ENCODE data around the gene ROR1.
A peak's percentile ranks its signal among the peaks of the same experiment; 100 is the strongest.

DNA sequence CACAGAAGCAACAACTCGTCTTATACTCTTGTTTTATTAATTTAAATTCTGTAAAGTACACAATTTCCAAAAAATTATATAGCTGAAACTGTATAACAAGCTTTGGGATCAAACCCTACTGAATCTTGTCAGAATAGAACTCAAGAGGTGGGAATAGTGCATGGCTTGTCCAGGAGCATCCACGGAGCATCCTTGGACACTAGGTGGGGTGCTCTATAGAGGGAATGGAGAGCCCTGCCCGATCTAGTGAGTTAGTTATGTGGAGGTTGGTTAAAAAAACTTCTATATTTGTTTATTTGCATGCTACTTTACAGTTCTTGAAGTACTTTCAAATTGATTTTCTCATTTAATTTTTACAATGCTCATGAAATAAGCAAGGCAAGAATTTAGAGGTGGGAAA is 28.3 kb downstream of the ROR1 start:
- TF ChIP-seq, protein P1, sequence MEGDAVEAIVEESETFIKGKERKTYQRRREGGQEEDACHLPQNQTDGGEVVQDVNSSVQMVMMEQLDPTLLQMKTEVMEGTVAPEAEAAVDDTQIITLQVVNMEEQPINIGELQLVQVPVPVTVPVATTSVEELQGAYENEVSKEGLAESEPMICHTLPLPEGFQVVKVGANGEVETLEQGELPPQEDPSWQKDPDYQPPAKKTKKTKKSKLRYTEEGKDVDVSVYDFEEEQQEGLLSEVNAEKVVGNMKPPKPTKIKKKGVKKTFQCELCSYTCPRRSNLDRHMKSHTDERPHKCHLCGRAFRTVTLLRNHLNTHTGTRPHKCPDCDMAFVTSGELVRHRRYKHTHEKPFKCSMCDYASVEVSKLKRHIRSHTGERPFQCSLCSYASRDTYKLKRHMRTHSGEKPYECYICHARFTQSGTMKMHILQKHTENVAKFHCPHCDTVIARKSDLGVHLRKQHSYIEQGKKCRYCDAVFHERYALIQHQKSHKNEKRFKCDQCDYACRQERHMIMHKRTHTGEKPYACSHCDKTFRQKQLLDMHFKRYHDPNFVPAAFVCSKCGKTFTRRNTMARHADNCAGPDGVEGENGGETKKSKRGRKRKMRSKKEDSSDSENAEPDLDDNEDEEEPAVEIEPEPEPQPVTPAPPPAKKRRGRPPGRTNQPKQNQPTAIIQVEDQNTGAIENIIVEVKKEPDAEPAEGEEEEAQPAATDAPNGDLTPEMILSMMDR (IDR thresholded peaks at IDR 0.05 in 2 of 3, conservative IDR thresholded peaks at IDR 0.05 in 1 of 3; ENCODE audit: borderline replicate concordance in 1 of 3, insufficient read depth in 1 of 3, low read depth in 2 of 3, low read length in 2 of 3), result peak in 1 of 3 experiments; percentile 18; a peak in 1 of 6 replicates
- no peak for TF ChIP-seq POLR2AphosphoS5 (IDR thresholded peaks at IDR 0.05; ENCODE audit: low read depth, low read length)
- TF ChIP-seq POLR2A (IDR thresholded peaks at IDR 0.05; ENCODE audit: borderline replicate concordance, extremely low read depth, insufficient read depth, insufficient read length), result no peak
- no peak for TF ChIP-seq ZFX (IDR thresholded peaks at IDR 0.05)
- TF ChIP-seq RAD21 (IDR thresholded peaks at IDR 0.05; ENCODE audit: low read depth), result no peak
- TF ChIP-seq ZNF274 (IDR thresholded peaks at IDR 0.05; ENCODE audit: low read depth, low read length), result no peak
- TF ChIP-seq EZH2 (IDR thresholded peaks at IDR 0.05), result no peak
- no peak for TF ChIP-seq JUND (IDR thresholded peaks at IDR 0.05)

Data from HCT116 (cell line).